Activated CD8-positive, alpha-beta T cell treated with anti-CD3 and anti-CD28 coated beads for 36 hours (primary cell): ENCODE measurements around the gene EML1. TPM values are rescaled to one million over a fixed set of nuclear protein-coding genes. Genes with fewer than 3 reads are reported as not detected.

Source experiments
- ATAC-seq: fragments of 200-7000 bp; cut with Tn5 transposase; one replicate; pipeline ENCODE4 v1.10.0; 2021; ENCODE audit warnings: mild to moderate bottlenecking, moderate library complexity
- CTCF ChIA-PET: fragments of 350-600 bp; sonication (Branson Sonifier 250); formaldehyde crosslinking; loops from one replicate; lab custom pipeline; 2021; ENCODE audit warnings: antibody characterized with exemption; lab: Charles Lee
- POLR2A ChIA-PET: fragments of 350-600 bp; sonication (Branson Sonifier 250); formaldehyde crosslinking; loops from one replicate; lab custom pipeline; 2021; ENCODE audit warnings: antibody characterized with exemption; lab: Charles Lee
- DNase-seq: peaks from one replicate; pipeline ENCODE4 v3.0.0-alpha.2; 2020
- H3K27ac Mint-ChIP-seq: one replicate; pipeline ENCODE4 v1.8.0; 2021; ENCODE audit warnings: mild to moderate bottlenecking, mixed read lengths
- H3K27me3 Mint-ChIP-seq: one replicate; pipeline ENCODE4 v1.8.0; 2021; ENCODE audit warnings: mixed read lengths
- H3K36me3 Mint-ChIP-seq: one replicate; pipeline ENCODE4 v1.8.0; 2021; ENCODE audit warnings: low read depth, mixed read lengths
- H3K4me1 Mint-ChIP-seq: one replicate; pipeline ENCODE4 v1.8.0; 2021; ENCODE audit warnings: low read depth, mixed read lengths
- H3K4me3 Mint-ChIP-seq: one replicate; pipeline ENCODE4 v1.8.0; 2021; ENCODE audit warnings: mild to moderate bottlenecking, moderate library complexity, mixed read lengths
- H3K9me3 Mint-ChIP-seq: one replicate; pipeline ENCODE4 v1.8.0; 2021; ENCODE audit warnings: mixed read lengths
- CTCF ChIP-seq: fragments of 200-600 bp; IDR thresholded peaks from one replicate; pipeline ENCODE4 v1.8.0; 2022; ENCODE audit warnings: antibody characterized with exemption, mild to moderate bottlenecking
- intact Hi-C: fragments of 100-400 bp; cut with micrococcal nuclease; formaldehyde crosslinking; loops from one replicate; pipeline ENCODE4 v1.10.0; 2022
- total RNA-seq, 2 experiments: library from RNA; stranded (reverse); gene quantifications; one replicate each; pipeline ENCODE4 v1.2.3, GENCODE V29; 2021

The EML1 gene
- total RNA-seq, 2 experiments from 2014 or later, result 0.56 to 0.70 TPM

GRCh38 chr14:99878563-99878962, 85.3 kb downstream of the EML1 start:
- H3K4me1 Mint-ChIP-seq, result no peaks in the 10 kb centered on the region
- no peak overlapping the region for H3K27ac Mint-ChIP-seq
- ChIA-PET CTCF (interaction anchor here (0.9 kb wide), 1 partner anchor 8 kb away, joined by 3 read pairs; no protein-coding TSS in a partner anchor), POLR2A (no interaction called here)
- DNase-seq (no peak), ATAC-seq (no peak)
- peaks cover 8% of the 10 kb centered on the region for H3K27me3 Mint-ChIP-seq
- intact Hi-C loops, result no loop called here
- no peaks in the 10 kb centered on the region for H3K36me3 Mint-ChIP-seq
- no peak overlapping the region for H3K4me3 Mint-ChIP-seq
- no peaks in the 10 kb centered on the region for H3K9me3 Mint-ChIP-seq
- TF ChIP-seq CTCF, result no peak

- intact Hi-C loops, result loop anchor here (10.0 kb wide), 1 partner anchor 355 kb away; no protein-coding TSS in a partner anchor
- Mint-ChIP-seq H3K4me3 (no peak overlapping the region), H3K27me3 (peaks cover 8% of the 10 kb centered on the region), H3K4me1 (no peaks in the 10 kb centered on the region), H3K27ac (no peak overlapping the region), H3K36me3 (no peaks in the 10 kb centered on the region), H3K9me3 (no peaks in the 10 kb centered on the region)
- no peak for TF ChIP-seq CTCF
- no peak for DNase-seq
- ChIA-PET CTCF (interaction anchor here (1.0 to 1.7 kb wide), 4 partner anchors 16 to 251 kb away, joined by 3 read pairs; no protein-coding TSS in a partner anchor), POLR2A (no interaction called here)
- no peak for ATAC-seq
Observed at GRCh38 chr14:99879401-99880295, 86.4 kb downstream of the EML1 start.

- Mint-ChIP-seq H3K36me3 (no peaks in the 10 kb centered on the region), H3K4me1 (no peaks in the 10 kb centered on the region), H3K9me3 (no peaks in the 10 kb centered on the region), H3K27me3 (peaks cover 6% of the 10 kb centered on the region), H3K27ac (no peak overlapping the region), H3K4me3 (no peak overlapping the region)
- no peak for DNase-seq
- ATAC-seq, result no peak
- intact Hi-C loops, result loop anchor here (10.0 kb wide), 1 partner anchor 356 kb away; no protein-coding TSS in a partner anchor
- no peak for TF ChIP-seq CTCF
- CTCF ChIA-PET, result interaction anchor here (1.0 to 1.7 kb wide), 3 partner anchors 15 to 66 kb away, joined by 3 read pairs; no protein-coding TSS in a partner anchor
- POLR2A ChIA-PET, result no interaction called here
Observed at GRCh38 chr14:99880651-99881420, 87.6 kb downstream of the EML1 start.

- DNase-seq (no peak), ATAC-seq (no peak)
- no peak overlapping the region for H3K27ac Mint-ChIP-seq
- CTCF ChIA-PET, result interaction anchor here (0.7 to 4.4 kb wide), 9 partner anchors 10 to 205 kb away, joined by 3 to 22 read pairs (median 5); no protein-coding TSS in a partner anchor
- H3K36me3 Mint-ChIP-seq, result no peaks in the 10 kb centered on the region
- no peaks in the 10 kb centered on the region for H3K9me3 Mint-ChIP-seq
- POLR2A ChIA-PET, result no interaction called here
- no peak for TF ChIP-seq CTCF
- H3K4me1 Mint-ChIP-seq, result no peaks in the 10 kb centered on the region
- H3K27me3 Mint-ChIP-seq, result peaks cover 2% of the 10 kb centered on the region
- intact Hi-C loops, result loop anchor here (10.0 kb wide), 1 partner anchor 359 kb away; no protein-coding TSS in a partner anchor
- no peak overlapping the region for H3K4me3 Mint-ChIP-seq
Observed at GRCh38 chr14:99883866-99884650, 90.8 kb downstream of the EML1 start.
